Heart left ventricle (tissue), 16 donors: ENCODE measurements around the gene RAB2B. TPM values are rescaled to one million over a fixed set of nuclear protein-coding genes. Genes with fewer than 3 reads are reported as not detected.

Source experiments
- ATAC-seq, 4 donors: fragments of 200-7000 bp; cut with Tn5 transposase; one replicate each; pipeline ENCODE4 v1.9.1; 2020 to 2022; ENCODE audit warnings: moderate library complexity in 4 of 4, mild to moderate bottlenecking in 3 of 4, moderate number of reproducible peaks in 1 of 4
- DNase-seq, 5 donors: peaks; one replicate each; pipeline ENCODE4 v3.0.0-alpha.2; 2020
- H3K27ac ChIP-seq, 12 donors: fragments of 200-600 bp; sonication (generic) in 4 of 12; one replicate each; pipeline versions ENCODE4 v1.5.0 to v1.8.0; 2016 to 2022; ENCODE audit warnings: mild to moderate bottlenecking in 2 of 12
- H3K27me3 ChIP-seq, 9 donors: fragments of 200-600 bp; sonication (generic) in 2 of 9; one replicate each; pipeline versions ENCODE4 v1.5.1 to v1.8.0; 2016 to 2022; ENCODE audit warnings: mild to moderate bottlenecking in 3 of 9
- H3K36me3 ChIP-seq, 9 donors: fragments of 200-600 bp; sonication (generic) in 2 of 9; one replicate each; pipeline versions ENCODE4 v1.5.0 to v1.8.0; 2018 to 2022; ENCODE audit warnings: mild to moderate bottlenecking in 2 of 9
- H3K4me1 ChIP-seq, 12 donors: fragments of 200-600 bp; sonication (generic) in 4 of 12; one replicate each; pipeline versions ENCODE4 v1.5.0 to v1.8.0; 2016 to 2022; ENCODE audit warnings: mild to moderate bottlenecking in 3 of 12
- H3K4me3 ChIP-seq, 12 donors: fragments of 200-600 bp; sonication (generic) in 4 of 12; one replicate each; pipeline versions ENCODE4 v1.5.0 to v1.8.0; 2017 to 2022; ENCODE audit warnings: mild to moderate bottlenecking in 9 of 12, moderate library complexity in 4 of 12
- H3K9me3 ChIP-seq, 12 donors: fragments of 200-600 bp; sonication (generic) in 4 of 12; one replicate each; pipeline versions ENCODE4 v1.5.0 to v1.8.0; 2016 to 2022; ENCODE audit warnings: mild to moderate bottlenecking in 1 of 12
- CTCF ChIP-seq, 12 donors: fragments of 200-600 bp; sonication (generic) in 4 of 12; IDR thresholded peaks; one replicate each; pipeline versions ENCODE4 v1.5.0 to v1.8.0; 2018 to 2022; ENCODE audit warnings: antibody characterized with exemption in 12 of 12, mild to moderate bottlenecking in 5 of 12
- POLR2A ChIP-seq, 2 donors: fragments of 450-650 bp; IDR thresholded peaks; one replicate each; pipeline ENCODE4 v1.6.1; 2017; ENCODE audit warnings: antibody characterized with exemption in 2 of 2, mild to moderate bottlenecking in 2 of 2, moderate library complexity in 2 of 2
- WGBS, 4 donors: extraction: QIAGEN DNeasy Blood & Tissue Kit in 2 of 4; methylation state at CpG; one replicate each; pipeline versions ENCODE4 v1.1.5 to v1.1.7; 2013 to 2018; 5-methylcytosine and 5-hydroxymethylcytosine counted together
- intact Hi-C, 10 donors: fragments of 100-400 bp; cut with DNase I; formaldehyde crosslinking; loops; one replicate each; pipeline versions ENCODE4 v1.11.1 to v1.14.2; 2022
- polyA plus RNA-seq, 2 donors: library from polyadenylated mRNA; stranded (reverse); fragments of 200-250 nt; gene quantifications; one replicate each; pipeline ENCODE4 v1.2.3, GENCODE V29; 2013
- total RNA-seq, 9 donors: library from RNA; depleted of rRNA in 2 of 9; stranded (reverse); fragments of >200 nt in 2 of 9; fragmentation: NEBNext Ultra II Directional in 3 of 9; extraction: Animal tissue kit (Norgen Biotek cat#: 25700) in 3 of 9; gene quantifications; one replicate each; pipeline versions ENCODE4 v1.1.0 to v1.2.4, GENCODE V29; 2016 to 2023
- donor health status: ischemic (EF 13 %, LVEDD 7.1; RV severe dilation, severe dysfunction).
- donor health status: healthy with polysubstance abuse.
- donor health status: DM: no; HTN: yes; CAD: no.
- donor health status: DM: no; HTN: no; CAD: no.
- donor health status: ischemic (EF 25% LVEDD 6.9; RV normal size, moderate dysfunction).
- donor health status: ischemic (EF 25% LVEDD 5.7; RV mildly dilated, moderate dysfunction).
- donor health status: healthy.
- donor health status: DM: yes; HTN: yes; CAD: no.
- donor health status: ischemic (EF 35%, LVEDD 5.7; RV mildly dilated, moderate dysfunction).
- donor health status: nonischemic (EF 11% LVEDD 7.7; RV severe dilation, severe dysfunction).
- donor health status: DM: yes; HTN: yes; CAD: no.
- donor health status: PGD.
- donor health status: ischemic (EF 29% LVEDD 5.4; RV normal size, mild dysfunction).
- donor health status: nonischemic (EF 23%, LVEDD 6.1; RV moderate dilation, normal function).

RAB2B gene
- total and polyA plus RNA-seq, 11 donors, result 7.0 to 24.5 (median 16.9) TPM

- intact Hi-C loops, result loop anchor here in 1 of 10 donors (1.0 kb wide), 1 partner anchor 35 kb away; the partner anchor contains the start of gene RAB2B
- Histone ChIP-seq H3K27ac (no peak overlapping the region), H3K9me3 (no peaks in the 10 kb centered on the region), H3K36me3 (no peaks in the 10 kb centered on the region), H3K27me3 (no peaks in the 10 kb centered on the region), H3K4me1 (peaks cover 0 to 29% (median 13%) of the 10 kb centered on the region in 12 donors), H3K4me3 (no peak overlapping the region)
- ATAC-seq (no peak), DNase-seq (no peak)
- TF ChIP-seq CTCF (IDR thresholded peaks at IDR 0.05), result no peak
- TF ChIP-seq POLR2A (IDR thresholded peaks at IDR 0.05), result no peak
Observed at GRCh38 chr14:21440859-21441258, 35.9 kb downstream of the RAB2B start.

GRCh38 chr14:21437063-21437901, 39.5 kb downstream of the RAB2B start:
- Histone ChIP-seq H3K27me3 (no peaks in the 10 kb centered on the region), H3K36me3 (peaks cover 0 to 7% (median 0%) of the 10 kb centered on the region in 9 donors)
- peak; percentile 99 to 100 (median 99) for DNase-seq

GRCh38 chr14:21436567-21437062, 40.1 kb downstream of the RAB2B start:
- H3K36me3 ChIP-seq, result peaks cover 0 to 10% (median 2%) of the 10 kb centered on the region in 9 donors
- no peak for DNase-seq
- TF ChIP-seq POLR2A (IDR thresholded peaks at IDR 0.05), result no peak
- peak overlapping the region; percentile 47 to 96 (median 86) for H3K4me3 ChIP-seq
- H3K27ac ChIP-seq, result peak overlapping the region; percentile 67 to 94 (median 89)
- H3K27me3 ChIP-seq, result no peaks in the 10 kb centered on the region
- peaks cover 0 to 39% (median 23%) of the 10 kb centered on the region in 12 donors for H3K4me1 ChIP-seq
- H3K9me3 ChIP-seq, result no peaks in the 10 kb centered on the region
- intact Hi-C loops, result loop anchor here in 7 of 10 donors (1.0 to 10.0 kb wide), 4 partner anchors 18 to 172 kb away; partner anchors contain the start of genes CHD8 (in 4 of the 7) and HNRNPC (in 1 of the 7)
- peak in 1 of 4 donors; percentile 14 for ATAC-seq
- 0 to 3% (median 1%) methylated on average over 11 of the region's 11 CpGs for WGBS, 4 donors

More at GRCh38 chr14:21437063-21437901, 39.5 kb downstream of the RAB2B start:
- 4 to 6% (median 5%) methylated on average over 28 to 33 of the region's 33 CpGs for WGBS, 4 donors
- peak in 1 of 2 donors; percentile 77 for TF ChIP-seq POLR2A (IDR thresholded peaks at IDR 0.05)
- no peak for TF ChIP-seq CTCF (IDR thresholded peaks at IDR 0.05)
- H3K9me3 ChIP-seq, result no peaks in the 10 kb centered on the region
- H3K4me1 ChIP-seq, result peaks cover 0 to 39% (median 23%) of the 10 kb centered on the region in 12 donors
- ATAC-seq, result peak; percentile 99 to 100 (median 100)
- H3K27ac ChIP-seq, result peak overlapping the region; percentile 83 to 95 (median 90)
- intact Hi-C loops, result loop anchor here in 7 of 10 donors (1.0 to 10.0 kb wide), 4 partner anchors 18 to 172 kb away; partner anchors contain the start of genes CHD8 (in 4 of the 7) and HNRNPC (in 1 of the 7)
- peak overlapping the region; percentile 47 to 96 (median 86) for H3K4me3 ChIP-seq

- TF ChIP-seq POLR2A (IDR thresholded peaks at IDR 0.05) (no peak), CTCF (IDR thresholded peaks at IDR 0.05) (no peak)
- H3K36me3 ChIP-seq, result peaks cover 2 to 65% (median 55%) of the 10 kb centered on the region in 9 donors
- DNase-seq (no peak), ATAC-seq (peak in 1 of 4 donors; percentile 13)
- H3K4me1 ChIP-seq, result peaks cover 0 to 30% (median 12%) of the 10 kb centered on the region in 12 donors
- no peaks in the 10 kb centered on the region for H3K9me3 ChIP-seq
- intact Hi-C loops, result loop anchor here in 1 of 10 donors (10.0 kb wide), 1 partner anchor 166 kb away; the partner anchor contains the start of gene HNRNPC
- WGBS, 4 donors, result 92 to 100% (median 96%) methylated on average over 2 of the region's 2 CpGs
- no peak overlapping the region for H3K4me3 ChIP-seq
- H3K27ac ChIP-seq, result no peak overlapping the region
- no peaks in the 10 kb centered on the region for H3K27me3 ChIP-seq
Observed at GRCh38 chr14:21431126-21431525, 45.6 kb downstream of the RAB2B start.
